ENCODE measurements around the gene LDB3.

- TF ChIP-seq ELF4 (IDR thresholded peaks at IDR 0.05) (no peak), FOXM1 (IDR thresholded peaks at IDR 0.05; ENCODE audit: borderline replicate concordance) (no peak), FOXA1 (IDR thresholded peaks at IDR 0.05) (no peak), SP1 (IDR thresholded peaks at IDR 0.05) (no peak), L3MBTL2 (conservative IDR thresholded peaks at IDR 0.05) (no peak), SUZ12 (IDR thresholded peaks at IDR 0.05) (no peak), BHLHE40 (IDR thresholded peaks at IDR 0.05; ENCODE audit: borderline replicate concordance) (no peak), NFRKB (IDR thresholded peaks at IDR 0.05) (no peak), CTBP1 (IDR thresholded peaks at IDR 0.05; ENCODE audit: borderline replicate concordance) (no peak), LEF1 (IDR thresholded peaks at IDR 0.05; ENCODE audit: borderline replicate concordance) (no peak), FOXK2 (IDR thresholded peaks at IDR 0.05) (no peak), ARNT (IDR thresholded peaks at IDR 0.05) (no peak), TARDBP (IDR thresholded peaks at IDR 0.05) (no peak)
- TF ChIP-seq, protein P1, sequence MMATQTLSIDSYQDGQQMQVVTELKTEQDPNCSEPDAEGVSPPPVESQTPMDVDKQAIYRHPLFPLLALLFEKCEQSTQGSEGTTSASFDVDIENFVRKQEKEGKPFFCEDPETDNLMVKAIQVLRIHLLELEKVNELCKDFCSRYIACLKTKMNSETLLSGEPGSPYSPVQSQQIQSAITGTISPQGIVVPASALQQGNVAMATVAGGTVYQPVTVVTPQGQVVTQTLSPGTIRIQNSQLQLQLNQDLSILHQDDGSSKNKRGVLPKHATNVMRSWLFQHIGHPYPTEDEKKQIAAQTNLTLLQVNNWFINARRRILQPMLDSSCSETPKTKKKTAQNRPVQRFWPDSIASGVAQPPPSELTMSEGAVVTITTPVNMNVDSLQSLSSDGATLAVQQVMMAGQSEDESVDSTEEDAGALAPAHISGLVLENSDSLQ (IDR thresholded peaks at IDR 0.05) = no peak
Observed at GRCh38 chr10:86681047-86681446, 12.7 kb downstream of the LDB3 start.

Measured in HEK293T (cell line).